Fibroblast of the aortic adventitia (primary cell): ENCODE data around the gene RHOC. TPM values are rescaled to one million over a fixed set of nuclear protein-coding genes. Genes with fewer than 3 reads are reported as not detected.

ENCODE experiments used
- DNase-seq: peaks from one replicate; pipeline ENCODE4 v3.0.0-alpha.2; 2010; ENCODE audit warnings: low read depth
- H3K4me3 ChIP-seq: 2 replicates; pipeline ENCODE4 v1.5.1; 2011; ENCODE audit warnings: low read depth, mild to moderate bottlenecking, control low read depth, low read length, moderate library complexity
- total RNA-seq: library from RNA; depleted of rRNA; stranded (reverse); fragments of >200 nt; gene quantifications from 2 replicates; pipeline ENCODE4 v1.2.3, GENCODE V29; 2012; ENCODE audit warnings: low replicate concordance
- TF ChIP-seq, protein P1 (sequence below): IDR thresholded peaks from 2 replicates; pipeline ENCODE4 v1.5.1; 2011; ENCODE audit warnings: mild to moderate bottlenecking, low read length, control low read depth, inconsistent platforms; ENCODE audit not compliant: insufficient read depth

Gene RHOC
- total RNA-seq, 1 donor: 471 TPM

DNA sequence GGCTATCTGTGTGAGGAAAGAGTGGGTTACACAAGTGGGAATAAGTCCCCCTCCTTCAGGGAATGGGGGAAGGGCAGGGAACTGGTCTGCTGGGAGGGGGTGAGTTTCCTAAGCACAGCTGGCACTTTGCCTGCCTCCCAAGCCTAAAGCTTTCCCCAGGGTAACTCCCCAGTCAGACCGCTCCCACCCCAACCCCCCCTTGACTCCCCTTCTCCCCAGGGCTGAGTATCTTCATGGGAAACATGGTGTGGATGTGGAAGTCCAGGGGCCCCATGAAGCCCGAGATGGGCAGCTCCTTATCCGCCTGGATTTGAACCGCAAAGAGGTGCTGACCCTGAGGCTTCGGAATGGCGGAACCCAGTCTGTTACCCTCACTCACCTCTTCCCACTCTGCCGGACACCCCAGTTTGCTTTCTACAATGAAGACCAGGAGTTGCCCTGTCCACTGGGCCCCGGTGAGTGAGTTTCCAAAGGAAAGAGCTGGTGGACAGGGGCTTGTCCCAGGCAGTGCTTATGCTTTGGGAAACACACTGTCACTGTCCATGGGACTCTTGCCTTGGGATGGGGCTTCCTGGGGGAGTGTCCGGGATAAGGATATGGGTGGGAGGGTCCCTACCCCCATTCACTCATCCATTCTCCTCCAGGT lies 17.6 kb downstream of the RHOC start:
- TF ChIP-seq, protein P1, sequence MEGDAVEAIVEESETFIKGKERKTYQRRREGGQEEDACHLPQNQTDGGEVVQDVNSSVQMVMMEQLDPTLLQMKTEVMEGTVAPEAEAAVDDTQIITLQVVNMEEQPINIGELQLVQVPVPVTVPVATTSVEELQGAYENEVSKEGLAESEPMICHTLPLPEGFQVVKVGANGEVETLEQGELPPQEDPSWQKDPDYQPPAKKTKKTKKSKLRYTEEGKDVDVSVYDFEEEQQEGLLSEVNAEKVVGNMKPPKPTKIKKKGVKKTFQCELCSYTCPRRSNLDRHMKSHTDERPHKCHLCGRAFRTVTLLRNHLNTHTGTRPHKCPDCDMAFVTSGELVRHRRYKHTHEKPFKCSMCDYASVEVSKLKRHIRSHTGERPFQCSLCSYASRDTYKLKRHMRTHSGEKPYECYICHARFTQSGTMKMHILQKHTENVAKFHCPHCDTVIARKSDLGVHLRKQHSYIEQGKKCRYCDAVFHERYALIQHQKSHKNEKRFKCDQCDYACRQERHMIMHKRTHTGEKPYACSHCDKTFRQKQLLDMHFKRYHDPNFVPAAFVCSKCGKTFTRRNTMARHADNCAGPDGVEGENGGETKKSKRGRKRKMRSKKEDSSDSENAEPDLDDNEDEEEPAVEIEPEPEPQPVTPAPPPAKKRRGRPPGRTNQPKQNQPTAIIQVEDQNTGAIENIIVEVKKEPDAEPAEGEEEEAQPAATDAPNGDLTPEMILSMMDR: no peak
- H3K4me3 ChIP-seq: no peak overlapping the region
- DNase-seq: no peak

DNA sequence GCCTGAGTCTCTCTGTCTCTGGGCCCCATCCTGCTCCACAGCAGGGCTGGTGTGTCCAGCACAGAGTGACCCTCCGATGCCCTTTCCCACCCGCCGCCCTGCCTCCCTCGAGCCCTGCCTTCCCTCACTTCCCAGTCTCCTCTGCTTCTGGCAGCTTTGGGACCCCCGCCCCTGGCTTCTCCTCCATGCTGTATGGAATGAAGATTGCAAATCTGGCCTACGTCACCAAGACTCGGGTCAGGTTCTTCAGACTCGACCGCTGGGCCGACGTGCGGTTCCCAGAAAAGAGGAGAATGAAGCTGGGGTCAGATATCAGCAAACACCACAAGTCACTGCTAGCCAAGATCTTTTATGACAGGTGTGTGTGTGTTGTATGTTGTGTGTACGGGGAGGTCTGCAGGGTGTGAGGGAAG lies 18.1 kb downstream of the RHOC start:
- no peak for DNase-seq
- H3K4me3 ChIP-seq: no peak overlapping the region
- TF ChIP-seq, protein P1: no peak

DNA sequence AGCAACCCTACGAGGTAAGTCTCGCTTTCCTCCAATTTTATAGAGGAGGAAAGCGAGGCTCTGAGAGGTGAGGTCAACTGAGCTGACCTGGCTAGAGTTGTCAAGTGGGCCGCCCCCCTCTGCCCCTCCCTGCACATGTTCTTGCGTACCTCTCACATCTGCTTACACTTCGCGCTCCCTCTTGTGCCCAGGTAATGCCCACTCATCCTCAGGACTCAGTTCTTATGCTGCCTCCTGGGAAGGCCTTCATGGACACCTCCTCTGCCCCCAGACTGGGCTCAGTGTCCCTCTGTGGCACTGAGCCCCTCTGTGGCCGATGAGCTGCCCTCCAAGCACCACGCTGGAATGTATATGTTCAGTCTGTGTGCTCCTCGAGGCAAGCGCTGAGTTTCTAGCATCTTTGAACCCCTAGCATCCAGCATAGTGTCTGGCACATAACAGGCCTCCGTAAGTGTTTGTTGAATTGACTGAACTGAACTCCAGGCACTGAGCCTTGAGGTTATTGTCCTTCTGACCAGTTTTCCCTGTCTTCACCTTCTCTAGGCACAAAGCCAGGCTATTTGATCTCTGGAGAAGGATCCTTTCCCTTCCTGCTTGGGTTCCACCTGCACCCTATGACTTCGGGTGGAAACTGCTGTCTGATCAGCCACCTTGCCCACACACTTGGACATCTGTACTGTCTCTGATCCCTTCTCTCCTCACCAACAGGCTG lies 19.0 kb downstream of the RHOC start:
- H3K4me3 ChIP-seq: no peak overlapping the region
- no peak for DNase-seq
- TF ChIP-seq, protein P1: no peak

DNA sequence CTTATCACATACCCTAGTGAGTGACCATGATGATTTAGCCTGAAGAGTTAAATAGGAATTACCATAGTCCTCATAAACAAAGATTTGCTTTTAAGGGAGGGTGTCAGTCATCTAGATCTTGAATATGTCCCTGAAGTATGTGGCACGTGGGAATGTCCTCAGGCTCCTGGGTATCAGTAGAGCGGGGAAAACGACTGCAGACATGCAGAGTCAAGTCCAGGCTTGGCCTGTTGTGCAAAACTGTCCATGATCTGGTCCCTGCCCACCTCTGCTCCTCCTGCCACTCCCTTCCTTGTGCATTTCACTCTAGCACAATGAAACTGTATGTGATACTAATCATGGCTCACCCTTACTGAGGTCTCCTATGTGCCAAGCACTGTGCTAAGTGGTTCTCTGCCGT lies 19.6 kb downstream of the RHOC start:
- TF ChIP-seq, protein P1: no peak
- no peak for DNase-seq
- no peak overlapping the region for H3K4me3 ChIP-seq

DNA sequence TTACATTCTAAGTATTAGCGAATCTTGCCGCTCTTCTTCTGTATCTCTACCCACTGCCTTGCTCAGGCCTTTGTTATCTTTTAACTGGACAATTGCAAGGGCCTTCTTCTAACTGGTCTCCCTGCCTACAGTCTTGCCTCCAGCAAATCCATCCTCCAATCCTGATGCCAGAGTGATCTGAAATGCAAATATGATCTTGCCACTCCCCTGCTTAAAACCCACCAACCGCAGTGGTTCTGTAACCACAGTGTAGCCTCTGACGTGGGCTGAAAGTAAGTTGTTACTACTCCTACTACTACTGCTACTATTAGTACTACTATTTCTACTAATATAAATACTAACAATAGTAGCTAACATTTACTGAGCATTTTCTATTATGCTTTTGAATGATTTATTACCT lies 20.1 kb downstream of the RHOC start:
- DNase-seq: no peak
- H3K4me3 ChIP-seq: no peak overlapping the region
- TF ChIP-seq, protein P1: no peak

DNA sequence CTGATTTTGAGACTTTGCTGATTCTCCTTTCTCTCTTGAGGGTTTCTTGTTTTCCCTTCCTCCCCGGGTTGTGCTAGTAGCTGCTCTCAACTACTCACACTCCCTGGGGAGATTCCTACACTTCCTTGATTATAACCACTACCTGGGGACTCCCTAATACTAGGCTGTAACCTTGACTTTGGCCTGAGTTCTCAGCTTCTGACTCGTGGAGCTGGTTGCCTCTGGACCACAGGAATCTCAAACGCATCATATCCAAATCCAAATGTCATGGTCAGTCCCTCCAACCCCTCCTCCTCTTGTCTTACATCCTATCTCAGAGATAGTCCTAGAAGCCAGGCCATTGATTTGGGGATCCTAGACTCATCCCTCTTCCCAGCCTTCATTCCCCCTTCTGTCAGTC lies 20.5 kb downstream of the RHOC start:
- TF ChIP-seq, protein P1: no peak
- no peak overlapping the region for H3K4me3 ChIP-seq
- no peak for DNase-seq
